ENCODE data around the gene CNDP2. TPM values are rescaled to one million over a fixed set of nuclear protein-coding genes. Genes with fewer than 3 reads are reported as not detected.
"Not testable (repeated sequence)": the region's sequence is repeated elsewhere in the genome, so short reads cannot be mapped to it uniquely, and the experiment has no call there.

CNDP2 gene
- polyA plus RNA-seq, 1 donor, result 300 TPM

- H3K36me3 ChIP-seq (ENCODE audit: control insufficient read depth, insufficient read depth, low read length), result peaks cover 29% of the 10 kb centered on the region
- no peaks in the 10 kb centered on the region for H3K27me3 ChIP-seq (ENCODE audit: control insufficient read depth, insufficient read depth, low read length)
- H3K4me3 ChIP-seq (ENCODE audit: low read length), result peak overlapping the region; percentile 27
- WGBS (ENCODE audit: insufficient coverage, low lambda C conversion rate), result no CpG with 5 or more reads among the region's 14 CpGs
- H3K27ac ChIP-seq (ENCODE audit: low read length), result peak overlapping the region; percentile 74
- no peaks in the 10 kb centered on the region for H3K9me3 ChIP-seq (ENCODE audit: control insufficient read depth, low read depth, low read length)
- peak in 1 of 2 donors; percentile 54 for DNase-seq
- peaks cover 33% of the 10 kb centered on the region for H3K4me1 ChIP-seq (ENCODE audit: control insufficient read depth, insufficient read depth, low read length)
Measured at GRCh38 chr18:74498712-74499627, 2.8 kb downstream of the CNDP2 start.

DNA sequence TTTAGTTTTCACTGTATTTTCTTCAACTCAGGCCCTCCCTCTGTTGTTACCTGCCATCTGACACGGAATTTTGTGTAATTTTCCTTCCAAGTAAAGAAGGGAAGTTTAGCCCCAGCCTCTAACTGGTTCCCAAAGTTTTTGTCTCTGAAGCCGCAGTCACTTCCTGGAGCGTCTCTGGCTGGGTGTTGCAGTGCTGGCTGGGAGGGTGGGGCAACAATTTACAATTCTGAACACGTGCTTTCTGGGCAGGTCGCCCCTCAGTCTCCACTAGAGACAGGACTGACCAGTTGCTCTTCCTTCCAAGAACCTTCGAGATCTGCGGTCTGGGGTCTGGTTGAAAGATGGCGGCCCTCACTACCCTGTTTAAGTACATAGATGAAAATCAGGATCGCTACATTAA, 3.5 kb downstream of the CNDP2 start:
- Histone ChIP-seq H3K9me3 (ENCODE audit: control insufficient read depth, low read depth, low read length) (no peaks in the 10 kb centered on the region), H3K4me3 (ENCODE audit: low read length) (peak overlapping the region; percentile 27), H3K27ac (ENCODE audit: low read length) (peak overlapping the region; percentile 74), H3K27me3 (ENCODE audit: control insufficient read depth, insufficient read depth, low read length) (no peaks in the 10 kb centered on the region), H3K4me1 (ENCODE audit: control insufficient read depth, insufficient read depth, low read length) (peaks cover 33% of the 10 kb centered on the region), H3K36me3 (ENCODE audit: control insufficient read depth, insufficient read depth, low read length) (peaks cover 35% of the 10 kb centered on the region)
- WGBS (ENCODE audit: insufficient coverage, low lambda C conversion rate), result 40% methylated on average over 1 of the region's 9 CpGs
- peak; percentile 81 to 82 for DNase-seq

GRCh38 chr18:74500372-74500771, 4.2 kb downstream of the CNDP2 start:
- Histone ChIP-seq H3K27ac (ENCODE audit: low read length) (peak overlapping the region; percentile 7), H3K36me3 (ENCODE audit: control insufficient read depth, insufficient read depth, low read length) (peaks cover 38% of the 10 kb centered on the region), H3K4me1 (ENCODE audit: control insufficient read depth, insufficient read depth, low read length) (peaks cover 33% of the 10 kb centered on the region), H3K27me3 (ENCODE audit: control insufficient read depth, insufficient read depth, low read length) (no peaks in the 10 kb centered on the region), H3K4me3 (ENCODE audit: low read length) (peak overlapping the region; percentile 14), H3K9me3 (ENCODE audit: control insufficient read depth, low read depth, low read length) (no peaks in the 10 kb centered on the region)
- WGBS (ENCODE audit: insufficient coverage, low lambda C conversion rate), result 94% methylated on average over 2 of the region's 6 CpGs
- DNase-seq, result no peak

GRCh38 chr18:74500774-74501173, 4.6 kb downstream of the CNDP2 start:
- DNase-seq; H3K9me3 ChIP-seq (ENCODE audit: control insufficient read depth, low read depth, low read length); H3K27me3 ChIP-seq (ENCODE audit: control insufficient read depth, insufficient read depth, low read length): not testable (repeated sequence)
- 82% methylated on average over 4 of the region's 8 CpGs for WGBS (ENCODE audit: insufficient coverage, low lambda C conversion rate)
- H3K36me3 ChIP-seq (ENCODE audit: control insufficient read depth, insufficient read depth, low read length), result peaks cover 40% of the 10 kb centered on the region
- H3K4me3 ChIP-seq (ENCODE audit: low read length), result peak overlapping the region; percentile 20
- peaks cover 35% of the 10 kb centered on the region for H3K4me1 ChIP-seq (ENCODE audit: control insufficient read depth, insufficient read depth, low read length)
- peak overlapping the region; percentile 81 for H3K27ac ChIP-seq (ENCODE audit: low read length)

DNA sequence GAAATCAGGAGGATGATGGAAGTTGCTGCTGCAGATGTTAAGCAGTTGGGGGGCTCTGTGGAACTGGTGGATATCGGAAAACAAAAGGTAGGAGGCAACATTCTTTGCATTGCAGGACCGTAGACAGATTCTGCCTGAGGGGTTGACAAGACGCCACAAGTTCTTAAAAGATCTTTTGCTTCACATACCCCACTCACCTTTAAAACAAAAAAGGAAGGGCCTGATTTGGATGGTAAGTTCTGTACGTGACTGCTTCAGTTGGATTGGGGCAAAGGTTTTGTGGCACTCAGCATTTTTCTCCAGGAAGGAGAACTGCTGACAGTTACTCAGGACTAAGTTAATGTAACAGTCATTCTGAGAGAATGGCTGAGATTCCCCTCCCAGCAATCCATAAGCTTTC, 5.2 kb downstream of the CNDP2 start:
- Histone ChIP-seq H3K4me1 (ENCODE audit: control insufficient read depth, insufficient read depth, low read length) (peaks cover 40% of the 10 kb centered on the region), H3K9me3 (ENCODE audit: control insufficient read depth, low read depth, low read length) (no peaks in the 10 kb centered on the region), H3K4me3 (ENCODE audit: low read length) (peak overlapping the region; percentile 20), H3K27me3 (ENCODE audit: control insufficient read depth, insufficient read depth, low read length) (no peaks in the 10 kb centered on the region), H3K36me3 (ENCODE audit: control insufficient read depth, insufficient read depth, low read length) (peaks cover 44% of the 10 kb centered on the region), H3K27ac (ENCODE audit: low read length) (peak overlapping the region; percentile 81)
- DNase-seq, result peak in 1 of 2 donors; percentile 66
- no CpG with 5 or more reads among the region's 4 CpGs for WGBS (ENCODE audit: insufficient coverage, low lambda C conversion rate)

- Histone ChIP-seq H3K4me3 (ENCODE audit: low read length) (no peak overlapping the region), H3K4me1 (ENCODE audit: control insufficient read depth, insufficient read depth, low read length) (peaks cover 47% of the 10 kb centered on the region)
- WGBS (ENCODE audit: insufficient coverage, low lambda C conversion rate), result 100% methylated on average over 1 of the region's 4 CpGs
Measured at GRCh38 chr18:74503137-74503536, 7.0 kb downstream of the CNDP2 start.

GRCh38 chr18:74505776-74506175, 9.6 kb downstream of the CNDP2 start:
- Histone ChIP-seq H3K36me3 (ENCODE audit: control insufficient read depth, insufficient read depth, low read length) (peaks cover 80% of the 10 kb centered on the region), H3K4me1 (ENCODE audit: control insufficient read depth, insufficient read depth, low read length) (peaks cover 48% of the 10 kb centered on the region), H3K4me3 (ENCODE audit: low read length) (no peak overlapping the region), H3K9me3 (ENCODE audit: control insufficient read depth, low read depth, low read length) (no peaks in the 10 kb centered on the region), H3K27ac (ENCODE audit: low read length) (no peak overlapping the region), H3K27me3 (ENCODE audit: control insufficient read depth, insufficient read depth, low read length) (no peaks in the 10 kb centered on the region)
- WGBS (ENCODE audit: insufficient coverage, low lambda C conversion rate), result no CpG with 5 or more reads among the region's 16 CpGs
- no peak for DNase-seq

More at GRCh38 chr18:74503137-74503536, 7.0 kb downstream of the CNDP2 start:
- Histone ChIP-seq H3K27me3 (ENCODE audit: control insufficient read depth, insufficient read depth, low read length) (no peaks in the 10 kb centered on the region), H3K36me3 (ENCODE audit: control insufficient read depth, insufficient read depth, low read length) (peaks cover 61% of the 10 kb centered on the region), H3K9me3 (ENCODE audit: control insufficient read depth, low read depth, low read length) (no peaks in the 10 kb centered on the region), H3K27ac (ENCODE audit: low read length) (no peak overlapping the region)
- DNase-seq, result no peak

DNA sequence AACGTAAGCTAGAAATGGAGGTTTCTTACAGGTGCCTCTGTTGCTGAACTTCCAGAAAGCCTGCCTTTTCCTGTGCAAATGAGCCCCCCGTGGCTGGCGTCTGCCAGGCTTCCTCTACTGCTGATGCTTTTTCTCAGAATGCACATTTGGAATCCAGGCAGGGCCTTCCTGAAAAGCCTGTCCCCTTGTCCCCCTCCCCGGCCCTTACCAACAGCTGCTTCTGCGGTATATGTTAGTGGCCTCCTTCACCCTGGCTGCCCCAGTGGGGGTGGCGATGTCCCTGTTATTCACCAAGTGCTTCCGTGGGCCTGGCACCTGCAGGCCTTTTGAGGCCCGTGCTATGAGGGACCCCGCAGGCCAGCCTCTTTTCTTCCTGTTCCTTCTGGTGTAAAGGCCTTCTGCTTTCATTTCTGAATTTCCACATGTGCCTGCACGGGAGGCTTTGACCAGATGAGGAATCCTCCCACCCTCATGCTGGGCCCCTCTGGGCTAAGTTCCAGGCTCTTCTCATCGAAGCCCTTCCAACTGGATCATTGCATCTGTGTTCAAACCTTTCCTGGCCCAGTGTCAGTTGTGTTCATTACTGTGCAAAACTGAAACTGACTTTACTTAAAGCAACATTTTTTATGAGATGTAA, 10.4 kb downstream of the CNDP2 start:
- H3K36me3 ChIP-seq (ENCODE audit: control insufficient read depth, insufficient read depth, low read length), result peaks cover 79% of the 10 kb centered on the region

DNA sequence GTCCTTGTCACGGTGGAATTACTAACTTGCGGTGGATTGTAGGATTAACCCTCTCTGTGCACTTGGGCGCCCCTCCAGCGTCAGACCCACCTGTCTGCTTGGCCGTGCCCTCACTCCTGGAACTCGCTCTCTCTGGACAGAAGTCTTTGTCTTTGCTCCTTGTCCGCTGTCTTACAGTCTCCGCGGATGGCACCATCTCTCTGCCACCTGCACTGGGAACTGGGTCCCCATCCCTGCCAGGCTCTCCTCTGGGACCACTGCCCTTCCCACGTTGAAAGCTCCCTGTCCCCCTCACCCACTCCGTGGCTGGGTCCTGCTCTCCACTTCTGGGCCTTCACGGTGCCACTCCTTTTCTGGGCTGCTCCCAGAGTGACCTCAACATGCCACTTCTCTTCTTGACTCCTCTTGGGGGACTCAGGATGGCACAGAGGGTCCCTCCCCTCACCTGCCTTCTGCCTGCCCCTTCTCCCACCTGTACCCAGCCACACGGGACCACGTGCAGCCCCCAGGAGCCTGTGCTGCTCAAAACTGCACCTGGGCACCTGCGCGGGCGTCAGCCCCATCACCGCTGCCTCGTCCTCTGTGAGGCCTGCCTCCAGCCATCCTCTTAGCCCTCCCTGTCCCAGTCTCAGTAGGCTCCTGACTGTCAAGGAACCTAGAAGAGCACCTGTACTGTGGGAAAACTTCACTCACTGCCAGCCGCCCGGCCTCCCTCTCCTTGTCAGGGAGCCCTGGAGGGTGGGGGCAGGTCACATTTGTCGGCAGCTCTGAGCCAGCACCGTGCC, 11.1 kb downstream of the CNDP2 start:
- Histone ChIP-seq H3K4me3 (ENCODE audit: low read length) (no peak overlapping the region), H3K27me3 (ENCODE audit: control insufficient read depth, insufficient read depth, low read length) (no peaks in the 10 kb centered on the region), H3K36me3 (ENCODE audit: control insufficient read depth, insufficient read depth, low read length) (peaks cover 80% of the 10 kb centered on the region), H3K4me1 (ENCODE audit: control insufficient read depth, insufficient read depth, low read length) (peaks cover 41% of the 10 kb centered on the region), H3K9me3 (ENCODE audit: control insufficient read depth, low read depth, low read length) (no peaks in the 10 kb centered on the region), H3K27ac (ENCODE audit: low read length) (peak overlapping the region; percentile 89)
- DNase-seq, result no peak
- no CpG with 5 or more reads among the region's 23 CpGs for WGBS (ENCODE audit: insufficient coverage, low lambda C conversion rate)

More for the DNA sequence above, 10.4 kb downstream of the CNDP2 start:
- Histone ChIP-seq H3K9me3 (ENCODE audit: control insufficient read depth, low read depth, low read length) (no peaks in the 10 kb centered on the region), H3K27me3 (ENCODE audit: control insufficient read depth, insufficient read depth, low read length) (no peaks in the 10 kb centered on the region), H3K4me1 (ENCODE audit: control insufficient read depth, insufficient read depth, low read length) (peaks cover 41% of the 10 kb centered on the region), H3K4me3 (ENCODE audit: low read length) (no peak overlapping the region), H3K27ac (ENCODE audit: low read length) (peak overlapping the region; percentile 89)
- WGBS (ENCODE audit: insufficient coverage, low lambda C conversion rate), result 0% methylated on average over 1 of the region's 11 CpGs
- DNase-seq, result peak in 1 of 2 donors; percentile 59

DNA sequence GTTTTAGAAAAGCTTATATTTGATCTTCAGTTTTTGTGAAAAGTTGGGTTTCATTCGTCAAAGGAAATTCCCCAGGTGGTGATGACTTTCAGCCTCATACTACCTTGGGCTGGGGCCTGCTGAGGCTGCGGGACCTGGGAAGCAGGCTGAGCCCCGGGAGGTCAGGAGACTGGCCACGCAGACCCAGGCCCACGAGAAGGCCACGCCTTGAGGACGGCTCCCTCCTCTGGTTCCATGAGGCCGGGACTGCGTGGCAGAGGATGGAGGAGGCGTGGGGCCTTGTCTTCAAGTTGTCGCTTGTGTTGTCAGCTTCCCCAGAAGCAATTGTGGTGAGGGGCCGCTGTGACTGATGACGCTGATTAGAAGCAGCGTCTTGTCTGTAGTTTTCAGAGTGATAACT, 11.8 kb downstream of the CNDP2 start:
- peak overlapping the region; percentile 89 for H3K27ac ChIP-seq (ENCODE audit: low read length)
- no peaks in the 10 kb centered on the region for H3K27me3 ChIP-seq (ENCODE audit: control insufficient read depth, insufficient read depth, low read length)
- no CpG with 5 or more reads among the region's 14 CpGs for WGBS (ENCODE audit: insufficient coverage, low lambda C conversion rate)
- peaks cover 41% of the 10 kb centered on the region for H3K4me1 ChIP-seq (ENCODE audit: control insufficient read depth, insufficient read depth, low read length)
- no peak for DNase-seq
- H3K36me3 ChIP-seq (ENCODE audit: control insufficient read depth, insufficient read depth, low read length), result peaks cover 81% of the 10 kb centered on the region
- no peak overlapping the region for H3K4me3 ChIP-seq (ENCODE audit: low read length)
- H3K9me3 ChIP-seq (ENCODE audit: control insufficient read depth, low read depth, low read length), result no peaks in the 10 kb centered on the region
